ENCODE measurements around the gene SUSD4. TPM values are rescaled to one million over a fixed set of nuclear protein-coding genes. Genes with fewer than 3 reads are reported as not detected.

SUSD4 gene
- polyA plus RNA-seq, 4 donors = 0.27 to 1.5 (median 0.61) TPM; not detected in 1

- FAIRE-seq (no peak), DNase-seq (no peak)
- WGBS, 3 donors = 90 to 97% (median 90%) methylated on average over 5 of the region's 5 CpGs
- Histone ChIP-seq H3K4me3 (ENCODE audit: low read depth in 1 of 3, low read length in 3 of 3) (no peak overlapping the region), H3K27me3 (ENCODE audit: control insufficient read depth in 3 of 3, insufficient read depth in 3 of 3, low read length in 3 of 3) (no peaks in the 10 kb centered on the region), H3K9me3 (ENCODE audit: control insufficient read depth in 2 of 2, insufficient read depth in 1 of 2, low read depth in 1 of 2, low read length in 1 of 2) (no peaks in the 10 kb centered on the region), H3K27ac (ENCODE audit: low read depth in 1 of 3, low read length in 2 of 3) (no peak overlapping the region), H3K4me1 (ENCODE audit: control insufficient read depth in 3 of 3, insufficient read depth in 2 of 3, low read depth in 1 of 3, low read length in 2 of 3) (peaks cover 0 to 13% (median 0%) of the 10 kb centered on the region in 3 donors), H3K36me3 (ENCODE audit: control insufficient read depth in 3 of 3, insufficient read depth in 2 of 3, low read depth in 1 of 3, low read length in 3 of 3) (no peaks in the 10 kb centered on the region)
These were observed 118.6 kb downstream of the SUSD4 start for GRCh38 chr1:223245411-223245810.

DNA sequence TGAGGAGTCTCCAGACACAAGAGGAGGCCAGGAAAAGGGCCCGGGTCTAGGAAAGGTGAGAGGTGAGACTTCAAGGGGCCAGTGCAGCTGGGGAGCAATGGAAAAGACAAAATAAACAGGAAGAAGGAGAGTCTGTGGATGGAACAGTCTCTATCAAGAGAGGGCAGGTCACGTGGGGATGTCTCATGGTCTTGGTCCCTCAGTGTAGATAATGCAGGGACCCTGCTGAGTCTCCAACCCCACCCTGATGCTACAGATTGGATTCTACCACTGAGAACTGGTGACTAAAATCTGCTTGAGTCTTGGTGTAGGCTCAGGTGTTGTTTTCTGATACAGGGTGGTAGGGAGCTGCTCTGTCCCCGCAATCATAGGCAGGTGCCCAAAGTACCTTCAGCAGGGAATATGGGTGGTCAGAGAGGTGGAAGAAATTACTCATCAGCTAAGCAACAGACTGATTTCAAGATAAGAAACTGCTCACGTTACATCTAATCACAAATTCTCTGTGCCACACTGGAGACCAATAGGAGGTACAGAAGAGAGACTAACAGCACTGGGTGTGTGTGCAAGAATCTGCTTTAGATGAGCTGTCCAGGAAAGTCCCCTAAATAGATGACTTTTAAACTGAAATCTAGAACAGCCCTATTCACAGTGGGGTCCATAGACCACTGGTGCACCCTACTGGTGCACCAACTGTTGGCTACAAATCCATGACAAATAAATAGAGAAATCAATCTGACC lies 119.4 kb downstream of the SUSD4 start:
- no peaks in the 10 kb centered on the region for H3K36me3 ChIP-seq (ENCODE audit: control insufficient read depth in 3 of 3, insufficient read depth in 2 of 3, low read depth in 1 of 3, low read length in 3 of 3)
- H3K27ac ChIP-seq (ENCODE audit: low read depth in 1 of 3, low read length in 2 of 3) = no peak overlapping the region
- H3K4me1 ChIP-seq (ENCODE audit: control insufficient read depth in 3 of 3, insufficient read depth in 2 of 3, low read depth in 1 of 3, low read length in 2 of 3) = peaks cover 0 to 10% (median 0%) of the 10 kb centered on the region in 3 donors
- H3K4me3 ChIP-seq (ENCODE audit: low read depth in 1 of 3, low read length in 3 of 3) = no peak overlapping the region
- no peak for FAIRE-seq
- DNase-seq = no peak
- WGBS, 3 donors = 64 to 75% (median 72%) methylated on average over 4 of the region's 4 CpGs
- no peaks in the 10 kb centered on the region for H3K27me3 ChIP-seq (ENCODE audit: control insufficient read depth in 3 of 3, insufficient read depth in 3 of 3, low read length in 3 of 3)
- H3K9me3 ChIP-seq (ENCODE audit: control insufficient read depth in 2 of 2, insufficient read depth in 1 of 2, low read depth in 1 of 2, low read length in 1 of 2) = no peaks in the 10 kb centered on the region

GRCh38 chr1:223243441-223244050 lies 120.4 kb downstream of the SUSD4 start:
- Histone ChIP-seq H3K27me3 (ENCODE audit: control insufficient read depth in 3 of 3, insufficient read depth in 3 of 3, low read length in 3 of 3) (no peaks in the 10 kb centered on the region), H3K9me3 (ENCODE audit: control insufficient read depth in 2 of 2, insufficient read depth in 1 of 2, low read depth in 1 of 2, low read length in 1 of 2) (no peaks in the 10 kb centered on the region), H3K36me3 (ENCODE audit: control insufficient read depth in 3 of 3, insufficient read depth in 2 of 3, low read depth in 1 of 3, low read length in 3 of 3) (no peaks in the 10 kb centered on the region), H3K4me1 (ENCODE audit: control insufficient read depth in 3 of 3, insufficient read depth in 2 of 3, low read depth in 1 of 3, low read length in 2 of 3) (peaks cover 0 to 4% (median 0%) of the 10 kb centered on the region in 3 donors), H3K27ac (ENCODE audit: low read depth in 1 of 3, low read length in 2 of 3) (no peak overlapping the region), H3K4me3 (ENCODE audit: low read depth in 1 of 3, low read length in 3 of 3) (no peak overlapping the region)
- no peak for DNase-seq
- FAIRE-seq = no peak
- 53 to 69% (median 66%) methylated on average over 6 of the region's 6 CpGs for WGBS, 3 donors

DNA sequence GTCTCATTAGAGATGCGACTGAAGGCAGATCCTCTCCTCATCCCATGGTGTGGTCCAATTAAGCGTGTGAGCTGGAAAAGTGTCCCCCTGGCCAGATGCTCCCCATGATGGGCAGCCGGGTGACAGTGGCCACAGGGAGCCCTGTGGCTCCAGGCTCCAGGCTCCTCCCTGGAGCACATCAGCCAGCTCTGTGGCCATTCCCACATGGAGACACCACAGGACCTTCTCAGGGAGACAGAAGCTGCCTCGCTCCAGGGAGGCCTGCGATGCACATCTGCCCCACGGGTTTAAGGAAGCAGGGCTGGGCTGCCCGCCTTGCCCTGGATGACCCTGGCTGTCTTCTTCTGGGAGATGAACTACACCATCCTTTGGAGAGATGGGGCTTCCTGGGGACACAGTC lies 121.0 kb downstream of the SUSD4 start:
- H3K27me3 ChIP-seq (ENCODE audit: control insufficient read depth in 3 of 3, insufficient read depth in 3 of 3, low read length in 3 of 3) = no peaks in the 10 kb centered on the region
- no peaks in the 10 kb centered on the region for H3K9me3 ChIP-seq (ENCODE audit: control insufficient read depth in 2 of 2, insufficient read depth in 1 of 2, low read depth in 1 of 2, low read length in 1 of 2)
- no peaks in the 10 kb centered on the region for H3K36me3 ChIP-seq (ENCODE audit: control insufficient read depth in 3 of 3, insufficient read depth in 2 of 3, low read depth in 1 of 3, low read length in 3 of 3)
- WGBS, 3 donors = 93 to 97% (median 96%) methylated on average over 7 of the region's 7 CpGs
- H3K4me1 ChIP-seq (ENCODE audit: control insufficient read depth in 3 of 3, insufficient read depth in 2 of 3, low read depth in 1 of 3, low read length in 2 of 3) = no peaks in the 10 kb centered on the region
- DNase-seq (no peak), FAIRE-seq (no peak)
- H3K4me3 ChIP-seq (ENCODE audit: low read depth in 1 of 3, low read length in 3 of 3) = no peak overlapping the region
- no peak overlapping the region for H3K27ac ChIP-seq (ENCODE audit: low read depth in 1 of 3, low read length in 2 of 3)

DNA sequence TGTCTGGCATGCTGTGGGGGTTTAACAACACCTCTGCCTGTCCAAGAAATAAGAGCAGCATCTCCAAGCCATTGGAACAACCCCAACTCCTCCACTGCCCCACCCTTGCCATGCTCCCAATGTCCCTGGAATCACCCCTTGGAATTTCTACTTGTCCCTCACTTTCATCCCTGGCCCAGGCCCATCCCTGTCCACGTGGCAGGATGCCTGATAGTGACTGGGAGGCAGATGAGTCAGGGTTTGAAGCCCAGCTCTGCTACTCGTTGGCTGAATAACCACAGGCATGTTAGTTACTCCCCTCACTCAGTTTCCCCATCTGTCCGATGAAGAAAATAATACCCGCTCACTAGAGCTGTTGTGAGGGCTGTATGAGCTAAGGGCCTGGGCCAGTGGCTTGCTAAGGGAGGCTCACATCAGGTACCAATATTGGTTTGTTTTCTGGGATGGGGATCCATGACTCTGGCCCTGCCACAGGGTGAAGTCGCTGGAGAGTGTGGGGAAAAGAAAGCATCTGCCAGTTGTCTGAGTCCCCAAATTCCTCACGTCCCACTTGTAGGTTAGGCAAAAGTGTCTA lies 121.5 kb downstream of the SUSD4 start:
- no peaks in the 10 kb centered on the region for H3K36me3 ChIP-seq (ENCODE audit: control insufficient read depth in 3 of 3, insufficient read depth in 2 of 3, low read depth in 1 of 3, low read length in 3 of 3)
- no peaks in the 10 kb centered on the region for H3K9me3 ChIP-seq (ENCODE audit: control insufficient read depth in 2 of 2, insufficient read depth in 1 of 2, low read depth in 1 of 2, low read length in 1 of 2)
- no peak overlapping the region for H3K27ac ChIP-seq (ENCODE audit: low read depth in 1 of 3, low read length in 2 of 3)
- no peaks in the 10 kb centered on the region for H3K27me3 ChIP-seq (ENCODE audit: control insufficient read depth in 3 of 3, insufficient read depth in 3 of 3, low read length in 3 of 3)
- no peak overlapping the region for H3K4me3 ChIP-seq (ENCODE audit: low read depth in 1 of 3, low read length in 3 of 3)
- H3K4me1 ChIP-seq (ENCODE audit: control insufficient read depth in 3 of 3, insufficient read depth in 2 of 3, low read depth in 1 of 3, low read length in 2 of 3) = no peaks in the 10 kb centered on the region
- 78 to 81% (median 80%) methylated on average over 6 of the region's 6 CpGs for WGBS, 3 donors
- FAIRE-seq (no peak), DNase-seq (no peak)

DNA sequence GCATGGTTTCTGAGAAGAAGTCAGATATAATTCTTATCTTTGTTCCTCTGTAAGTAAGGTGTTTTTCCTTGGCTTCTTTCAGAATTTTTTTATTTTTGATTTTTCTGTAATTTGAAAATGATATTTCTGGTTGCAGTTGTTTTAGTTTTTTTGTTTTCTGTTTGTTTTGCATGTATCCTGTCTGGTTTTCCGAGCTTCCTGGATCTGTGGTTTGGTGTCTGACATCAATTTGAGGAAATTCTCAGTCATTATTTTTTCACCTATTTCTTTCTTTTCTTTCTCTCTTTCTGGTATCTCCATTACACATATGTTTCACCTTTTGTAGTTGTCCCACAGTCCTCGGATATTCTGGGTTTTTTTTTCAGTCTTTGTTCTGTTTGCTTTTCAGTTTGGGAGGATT lies 123.9 kb downstream of the SUSD4 start:
- H3K27me3 ChIP-seq (ENCODE audit: control insufficient read depth in 3 of 3, insufficient read depth in 3 of 3, low read length in 3 of 3) = no peaks in the 10 kb centered on the region
- H3K27ac ChIP-seq (ENCODE audit: low read depth in 1 of 3, low read length in 2 of 3) = no peak overlapping the region
- FAIRE-seq (no peak), DNase-seq (no peak)
- H3K4me1 ChIP-seq (ENCODE audit: control insufficient read depth in 3 of 3, insufficient read depth in 2 of 3, low read depth in 1 of 3, low read length in 2 of 3) = no peaks in the 10 kb centered on the region
- H3K9me3 ChIP-seq (ENCODE audit: control insufficient read depth in 2 of 2, insufficient read depth in 1 of 2, low read depth in 1 of 2, low read length in 1 of 2) = no peaks in the 10 kb centered on the region
- H3K36me3 ChIP-seq (ENCODE audit: control insufficient read depth in 3 of 3, insufficient read depth in 2 of 3, low read depth in 1 of 3, low read length in 3 of 3) = no peaks in the 10 kb centered on the region
- H3K4me3 ChIP-seq (ENCODE audit: low read depth in 1 of 3, low read length in 3 of 3) = no peak overlapping the region
- WGBS, 3 donors = 61 to 79% (median 62%) methylated on average over 2 of the region's 2 CpGs

GRCh38 chr1:223235091-223235490 lies 128.9 kb downstream of the SUSD4 start:
- peaks cover 0 to 10% (median 6%) of the 10 kb centered on the region in 3 donors for H3K4me1 ChIP-seq (ENCODE audit: control insufficient read depth in 3 of 3, insufficient read depth in 2 of 3, low read depth in 1 of 3, low read length in 2 of 3)
- no peaks in the 10 kb centered on the region for H3K36me3 ChIP-seq (ENCODE audit: control insufficient read depth in 3 of 3, insufficient read depth in 2 of 3, low read depth in 1 of 3, low read length in 3 of 3)
- no peak overlapping the region for H3K27ac ChIP-seq (ENCODE audit: low read depth in 1 of 3, low read length in 2 of 3)
- no peak for FAIRE-seq
- 77 to 93% (median 77%) methylated on average over 3 of the region's 3 CpGs for WGBS, 3 donors
- H3K9me3 ChIP-seq (ENCODE audit: control insufficient read depth in 2 of 2, insufficient read depth in 1 of 2, low read depth in 1 of 2, low read length in 1 of 2) = no peaks in the 10 kb centered on the region
- no peak overlapping the region for H3K4me3 ChIP-seq (ENCODE audit: low read depth in 1 of 3, low read length in 3 of 3)
- no peaks in the 10 kb centered on the region for H3K27me3 ChIP-seq (ENCODE audit: control insufficient read depth in 3 of 3, insufficient read depth in 3 of 3, low read length in 3 of 3)
- DNase-seq = no peak

DNA sequence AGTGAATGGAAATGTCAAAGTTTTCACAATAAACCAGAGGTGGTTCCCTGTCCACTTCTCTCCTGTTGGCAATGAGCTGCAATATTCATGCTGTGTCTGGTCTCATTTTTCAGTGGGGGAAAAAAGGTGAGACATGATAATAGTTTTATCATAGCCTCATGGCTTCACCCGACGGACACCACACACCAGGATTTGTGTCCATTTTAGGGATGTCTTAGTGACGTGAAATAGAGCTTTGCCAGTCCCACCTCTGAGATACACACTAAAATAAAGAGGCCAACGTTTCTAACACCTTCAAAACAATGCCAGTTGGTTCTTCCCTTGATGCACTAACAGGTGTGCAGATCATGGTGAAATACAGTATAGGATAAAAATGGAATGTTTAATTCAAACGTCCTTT lies 129.4 kb downstream of the SUSD4 start:
- FAIRE-seq = no peak
- 73 to 80% (median 76%) methylated on average over 5 of the region's 5 CpGs for WGBS, 3 donors
- DNase-seq = no peak
- no peaks in the 10 kb centered on the region for H3K27me3 ChIP-seq (ENCODE audit: control insufficient read depth in 3 of 3, insufficient read depth in 3 of 3, low read length in 3 of 3)
- H3K36me3 ChIP-seq (ENCODE audit: control insufficient read depth in 3 of 3, insufficient read depth in 2 of 3, low read depth in 1 of 3, low read length in 3 of 3) = no peaks in the 10 kb centered on the region
- no peak overlapping the region for H3K27ac ChIP-seq (ENCODE audit: low read depth in 1 of 3, low read length in 2 of 3)
- peaks cover 0 to 10% (median 6%) of the 10 kb centered on the region in 3 donors for H3K4me1 ChIP-seq (ENCODE audit: control insufficient read depth in 3 of 3, insufficient read depth in 2 of 3, low read depth in 1 of 3, low read length in 2 of 3)
- no peak overlapping the region for H3K4me3 ChIP-seq (ENCODE audit: low read depth in 1 of 3, low read length in 3 of 3)
- H3K9me3 ChIP-seq (ENCODE audit: control insufficient read depth in 2 of 2, insufficient read depth in 1 of 2, low read depth in 1 of 2, low read length in 1 of 2) = no peaks in the 10 kb centered on the region
